ENCODE measurements around the gene CRHR1.

Gene CRHR1

GRCh38 chr17:45812102-45812501, 28.0 kb downstream of the CRHR1 start:
- WGBS, 2 experiments (ENCODE audit: insufficient coverage in 2 of 2): 86% methylated on average over 1 of the region's 3 CpGs; no CpG with 5 or more reads in 1 of the 2 experiments
- no peak overlapping the region for H3K4me3 ChIP-seq (ENCODE audit: extremely low read depth, insufficient read depth, low read length, poor library complexity, severe bottlenecking)
- H3K27ac ChIP-seq (ENCODE audit: low read depth, low read length, severe bottlenecking): no peak overlapping the region
- no peaks in the 10 kb centered on the region for H3K9me3 ChIP-seq (ENCODE audit: control insufficient read depth, low read length)
- H3K4me1 ChIP-seq (ENCODE audit: control insufficient read depth, insufficient read depth, low read length, poor library complexity, severe bottlenecking): no peaks in the 10 kb centered on the region
- no peaks in the 10 kb centered on the region for H3K36me3 ChIP-seq (ENCODE audit: control insufficient read depth, insufficient read depth, low read length)

GRCh38 chr17:45813048-45813725, 29.1 kb downstream of the CRHR1 start:
- Histone ChIP-seq H3K9me3 (ENCODE audit: control insufficient read depth, low read length) (no peaks in the 10 kb centered on the region), H3K4me1 (ENCODE audit: control insufficient read depth, insufficient read depth, low read length, poor library complexity, severe bottlenecking) (no peaks in the 10 kb centered on the region), H3K4me3 (ENCODE audit: extremely low read depth, insufficient read depth, low read length, poor library complexity, severe bottlenecking) (no peak overlapping the region), H3K27ac (ENCODE audit: low read depth, low read length, severe bottlenecking) (no peak overlapping the region), H3K36me3 (ENCODE audit: control insufficient read depth, insufficient read depth, low read length) (no peaks in the 10 kb centered on the region)
- WGBS, 2 experiments (ENCODE audit: insufficient coverage in 2 of 2): 9 to 41% methylated on average over 10 to 17 of the region's 22 CpGs

- Histone ChIP-seq H3K9me3 (ENCODE audit: control insufficient read depth, low read length) (no peaks in the 10 kb centered on the region), H3K36me3 (ENCODE audit: control insufficient read depth, insufficient read depth, low read length) (no peaks in the 10 kb centered on the region), H3K4me1 (ENCODE audit: control insufficient read depth, insufficient read depth, low read length, poor library complexity, severe bottlenecking) (no peaks in the 10 kb centered on the region), H3K27ac (ENCODE audit: low read depth, low read length, severe bottlenecking) (no peak overlapping the region), H3K4me3 (ENCODE audit: extremely low read depth, insufficient read depth, low read length, poor library complexity, severe bottlenecking) (no peak overlapping the region)
- WGBS, 2 experiments (ENCODE audit: insufficient coverage in 2 of 2): 89 to 93% methylated on average over 13 of the region's 17 CpGs
Measured at GRCh38 chr17:45814622-45815606, 30.8 kb downstream of the CRHR1 start.

GRCh38 chr17:45815752-45816151, 31.6 kb downstream of the CRHR1 start:
- H3K9me3 ChIP-seq (ENCODE audit: control insufficient read depth, low read length): no peaks in the 10 kb centered on the region
- H3K36me3 ChIP-seq (ENCODE audit: control insufficient read depth, insufficient read depth, low read length): no peaks in the 10 kb centered on the region
- no peak overlapping the region for H3K27ac ChIP-seq (ENCODE audit: low read depth, low read length, severe bottlenecking)
- no peak overlapping the region for H3K4me3 ChIP-seq (ENCODE audit: extremely low read depth, insufficient read depth, low read length, poor library complexity, severe bottlenecking)
- H3K4me1 ChIP-seq (ENCODE audit: control insufficient read depth, insufficient read depth, low read length, poor library complexity, severe bottlenecking): no peaks in the 10 kb centered on the region
- WGBS, 2 experiments (ENCODE audit: insufficient coverage in 2 of 2): 78 to 79% methylated on average over 5 to 6 of the region's 6 CpGs

GRCh38 chr17:45818041-45818440, 33.9 kb downstream of the CRHR1 start:
- no peak overlapping the region for H3K27ac ChIP-seq (ENCODE audit: low read depth, low read length, severe bottlenecking)
- H3K36me3 ChIP-seq (ENCODE audit: control insufficient read depth, insufficient read depth, low read length): no peaks in the 10 kb centered on the region
- H3K4me3 ChIP-seq (ENCODE audit: extremely low read depth, insufficient read depth, low read length, poor library complexity, severe bottlenecking): no peak overlapping the region
- H3K9me3 ChIP-seq (ENCODE audit: control insufficient read depth, low read length): no peaks in the 10 kb centered on the region
- WGBS, 2 experiments (ENCODE audit: insufficient coverage in 2 of 2): 68 to 91% methylated on average over 5 to 6 of the region's 6 CpGs
- no peaks in the 10 kb centered on the region for H3K4me1 ChIP-seq (ENCODE audit: control insufficient read depth, insufficient read depth, low read length, poor library complexity, severe bottlenecking)

GRCh38 chr17:45818699-45819098, 34.6 kb downstream of the CRHR1 start:
- Histone ChIP-seq H3K9me3 (ENCODE audit: control insufficient read depth, low read length) (no peaks in the 10 kb centered on the region), H3K27ac (ENCODE audit: low read depth, low read length, severe bottlenecking) (no peak overlapping the region), H3K36me3 (ENCODE audit: control insufficient read depth, insufficient read depth, low read length) (no peaks in the 10 kb centered on the region), H3K4me1 (ENCODE audit: control insufficient read depth, insufficient read depth, low read length, poor library complexity, severe bottlenecking) (no peaks in the 10 kb centered on the region), H3K4me3 (ENCODE audit: extremely low read depth, insufficient read depth, low read length, poor library complexity, severe bottlenecking) (no peak overlapping the region)
- WGBS, 2 experiments (ENCODE audit: insufficient coverage in 2 of 2): 91 to 100% methylated on average over 2 to 4 of the region's 4 CpGs

- no peak overlapping the region for H3K27ac ChIP-seq (ENCODE audit: low read depth, low read length, severe bottlenecking)
- H3K36me3 ChIP-seq (ENCODE audit: control insufficient read depth, insufficient read depth, low read length): no peaks in the 10 kb centered on the region
- no peak overlapping the region for H3K4me3 ChIP-seq (ENCODE audit: extremely low read depth, insufficient read depth, low read length, poor library complexity, severe bottlenecking)
- no peaks in the 10 kb centered on the region for H3K4me1 ChIP-seq (ENCODE audit: control insufficient read depth, insufficient read depth, low read length, poor library complexity, severe bottlenecking)
- WGBS, 2 experiments (ENCODE audit: insufficient coverage in 2 of 2): 83 to 93% methylated on average over 3 to 4 of the region's 6 CpGs
- no peaks in the 10 kb centered on the region for H3K9me3 ChIP-seq (ENCODE audit: control insufficient read depth, low read length)
Measured at GRCh38 chr17:45819632-45820031, 35.5 kb downstream of the CRHR1 start.

GRCh38 chr17:45820052-45820780, 36.1 kb downstream of the CRHR1 start:
- Histone ChIP-seq H3K27ac (ENCODE audit: low read depth, low read length, severe bottlenecking) (no peak overlapping the region), H3K36me3 (ENCODE audit: control insufficient read depth, insufficient read depth, low read length) (no peaks in the 10 kb centered on the region), H3K9me3 (ENCODE audit: control insufficient read depth, low read length) (no peaks in the 10 kb centered on the region), H3K4me3 (ENCODE audit: extremely low read depth, insufficient read depth, low read length, poor library complexity, severe bottlenecking) (no peak overlapping the region), H3K4me1 (ENCODE audit: control insufficient read depth, insufficient read depth, low read length, poor library complexity, severe bottlenecking) (no peaks in the 10 kb centered on the region)
- 52 to 78% methylated on average over 3 to 4 of the region's 6 CpGs for WGBS, 2 experiments (ENCODE audit: insufficient coverage in 2 of 2)

GRCh38 chr17:45821147-45821546, 37.0 kb downstream of the CRHR1 start:
- 84 to 96% methylated on average over 4 to 7 of the region's 9 CpGs for WGBS, 2 experiments (ENCODE audit: insufficient coverage in 2 of 2)
- Histone ChIP-seq H3K9me3 (ENCODE audit: control insufficient read depth, low read length) (no peaks in the 10 kb centered on the region), H3K4me1 (ENCODE audit: control insufficient read depth, insufficient read depth, low read length, poor library complexity, severe bottlenecking) (no peaks in the 10 kb centered on the region), H3K27ac (ENCODE audit: low read depth, low read length, severe bottlenecking) (no peak overlapping the region), H3K4me3 (ENCODE audit: extremely low read depth, insufficient read depth, low read length, poor library complexity, severe bottlenecking) (no peak overlapping the region), H3K36me3 (ENCODE audit: control insufficient read depth, insufficient read depth, low read length) (no peaks in the 10 kb centered on the region)

GRCh38 chr17:45823598-45823997, 39.5 kb downstream of the CRHR1 start:
- H3K9me3 ChIP-seq (ENCODE audit: control insufficient read depth, low read length): no peaks in the 10 kb centered on the region
- no peaks in the 10 kb centered on the region for H3K4me1 ChIP-seq (ENCODE audit: control insufficient read depth, insufficient read depth, low read length, poor library complexity, severe bottlenecking)
- 64 to 85% methylated on average over 7 to 9 of the region's 10 CpGs for WGBS, 2 experiments (ENCODE audit: insufficient coverage in 2 of 2)
- H3K4me3 ChIP-seq (ENCODE audit: extremely low read depth, insufficient read depth, low read length, poor library complexity, severe bottlenecking): no peak overlapping the region
- no peak overlapping the region for H3K27ac ChIP-seq (ENCODE audit: low read depth, low read length, severe bottlenecking)
- H3K36me3 ChIP-seq (ENCODE audit: control insufficient read depth, insufficient read depth, low read length): no peaks in the 10 kb centered on the region
